HepG2 (cell line): ENCODE measurements around the gene SP6.

Experiments
- TFE3 ChIP-seq: IDR thresholded peaks from 2 replicates; pipeline ENCODE4 v1.6.1; 2016
- ZNF335 ChIP-seq: sonication (generic); formaldehyde crosslinking; IDR thresholded peaks from 2 replicates; pipeline ENCODE4 v1.4.0; 2020; ENCODE audit warnings: missing genetic modification reagents

DNA sequence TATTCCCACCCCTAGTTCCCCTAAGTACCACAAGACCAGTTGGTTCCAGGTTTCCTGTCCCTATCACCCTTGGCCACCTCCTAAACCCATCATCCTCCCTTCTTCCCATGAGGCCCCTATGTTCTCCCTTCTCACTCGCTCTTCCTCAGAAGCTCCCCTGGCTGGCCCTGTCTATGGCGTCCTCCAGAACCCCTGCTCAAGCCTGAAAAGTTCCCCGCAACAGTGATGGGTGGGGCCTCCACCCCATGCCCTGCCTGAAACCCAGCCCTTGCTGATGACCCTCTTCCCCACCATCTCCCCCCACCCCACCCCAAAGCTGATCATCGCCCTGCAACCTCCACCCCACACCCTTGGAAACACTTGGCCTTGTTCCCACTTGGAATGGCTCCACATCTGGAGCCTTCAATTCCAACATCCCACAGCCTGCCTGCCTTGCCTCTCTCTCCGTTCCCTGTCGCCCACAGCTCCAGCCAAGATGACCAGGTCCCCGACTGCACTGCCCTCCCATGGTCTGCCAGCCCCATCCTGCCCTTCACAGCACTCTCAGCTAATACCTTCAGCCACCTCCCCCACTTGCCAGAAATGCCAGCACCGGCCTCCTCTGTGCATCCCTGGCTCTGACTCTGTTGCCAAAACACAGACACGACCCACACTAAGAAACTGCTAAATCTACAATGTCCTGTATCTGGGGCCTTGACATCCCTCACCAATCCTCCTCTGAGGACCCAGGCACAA is 39.9 kb downstream of the SP6 start:
- TF ChIP-seq ZNF335 (no peak), TFE3 (no peak)
